NCI-H510A (cell line): ENCODE results near the gene NF1.
"Not testable (repeated sequence)": the region's sequence is repeated elsewhere in the genome, so short reads cannot be mapped to it uniquely, and the experiment has no call there.

ENCODE experiments used
- DNase-seq: peaks from one replicate; lab custom pipeline; 2025; lab: John Stamatoyannopoulos, UW

NF1 gene

DNA sequence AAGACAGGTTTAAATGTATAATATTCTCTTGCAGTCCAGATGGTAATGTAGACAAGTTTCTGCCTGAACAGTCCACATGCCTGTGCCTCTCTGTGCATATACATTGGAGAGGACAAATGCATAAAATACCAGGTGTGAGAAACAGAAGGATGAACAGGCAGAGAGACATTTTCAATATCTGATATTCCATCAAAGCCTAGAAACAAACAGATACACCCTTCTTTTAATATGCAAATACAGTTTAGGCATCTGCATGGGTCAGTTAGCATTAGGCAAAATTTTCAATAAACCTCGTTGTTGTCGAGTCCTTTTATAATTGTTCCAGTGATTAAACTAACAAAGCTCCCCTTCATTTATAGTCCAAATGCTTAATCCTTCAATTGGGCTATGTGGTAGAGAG is 201.4 kb downstream of the NF1 start:
- no peak for DNase-seq

DNA sequence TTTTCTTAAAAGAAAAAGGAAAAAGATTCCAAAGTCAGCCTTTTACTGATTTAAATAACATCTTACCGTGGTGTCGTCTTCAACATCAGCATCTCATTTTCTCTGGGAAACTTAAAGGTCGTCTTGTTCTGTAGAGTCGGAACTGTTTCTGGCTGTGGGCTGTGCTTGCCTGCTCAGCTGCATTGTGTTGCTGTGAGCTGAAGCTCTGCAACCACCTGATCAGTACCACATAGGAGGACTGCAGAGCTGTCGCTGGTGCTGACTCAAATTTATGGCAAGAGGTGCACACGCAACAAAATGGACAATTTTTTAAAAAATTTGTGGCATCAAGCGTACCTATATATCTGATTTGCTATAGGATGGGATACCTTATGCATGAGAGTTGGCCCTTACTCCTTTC is 202.3 kb downstream of the NF1 start, which contains the start of gene OMG:
OMG (minus strand) TSS at position 150 of the 400 bp plus-strand sequence. CDS start 908 bp downstream, outside the sequence.
- DNase-seq, result no peak

DNA sequence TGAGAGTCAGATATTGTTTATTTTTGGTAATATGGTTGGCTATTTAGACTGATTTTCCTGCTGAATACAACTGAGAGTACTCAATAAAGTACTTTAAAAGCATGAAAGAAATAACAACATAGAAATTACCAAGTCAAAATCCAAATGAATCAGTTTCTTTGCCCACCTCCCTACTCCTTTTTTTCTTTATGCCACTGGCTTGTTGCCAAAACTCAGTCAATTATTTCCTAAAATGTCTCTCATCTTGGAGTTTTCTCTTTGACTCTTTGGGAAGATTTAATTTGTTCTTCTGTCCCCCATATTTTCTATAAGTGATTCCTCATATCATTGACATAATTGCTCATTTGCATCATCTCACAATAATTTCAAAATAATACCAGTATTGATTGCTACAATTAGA is 204.8 kb downstream of the NF1 start:
- DNase-seq, result no peak

GRCh38 chr17:31307640-31308039 is 212.9 kb downstream of the NF1 start:
- DNase-seq, result no peak

GRCh38 chr17:31308372-31309334 is 213.9 kb downstream of the NF1 start:
- no peak for DNase-seq

DNA sequence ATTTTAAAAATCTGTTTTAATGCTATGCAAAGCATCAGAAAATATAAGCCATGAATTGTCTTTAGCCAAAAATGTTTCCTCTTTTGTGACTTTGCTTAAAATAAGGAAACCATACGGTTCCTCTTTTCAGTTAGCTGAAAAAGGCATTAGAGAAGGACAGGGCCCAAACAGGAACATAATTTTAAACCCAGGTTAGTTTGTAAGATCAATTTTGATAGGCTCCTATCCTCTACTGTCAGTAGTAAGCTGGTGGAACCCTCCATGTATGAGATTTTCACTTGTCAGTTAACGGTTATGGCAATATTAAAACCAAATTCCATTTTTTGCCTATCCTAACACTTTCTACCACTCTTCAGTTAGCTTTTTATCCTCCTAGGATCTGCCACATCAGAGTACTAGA is 214.8 kb downstream of the NF1 start:
- DNase-seq, result no peak

- no peak for DNase-seq
These were observed 215.5 kb downstream of the NF1 start for GRCh38 chr17:31310260-31310659.

DNA sequence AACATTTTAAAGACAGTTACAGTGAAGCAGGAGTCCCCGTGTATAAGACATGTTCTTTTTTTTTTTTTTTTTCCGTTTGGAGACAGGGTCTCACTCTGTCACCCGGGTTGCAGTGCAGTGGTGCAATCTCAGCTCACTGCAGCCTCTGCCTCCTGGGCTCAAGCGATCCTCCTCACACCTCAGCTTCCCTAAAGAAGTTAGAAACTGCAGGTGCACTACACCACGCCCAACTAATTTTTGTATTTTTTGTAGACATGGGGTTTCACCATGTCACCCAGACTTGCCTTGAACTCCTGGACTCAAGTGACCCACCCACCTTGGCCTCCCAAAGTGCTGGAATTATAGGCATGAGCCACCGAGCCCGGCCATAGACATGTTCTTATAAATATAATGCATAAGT is 216.1 kb downstream of the NF1 start:
- no peak for DNase-seq

- DNase-seq, result no peak
These were observed 216.7 kb downstream of the NF1 start for GRCh38 chr17:31311526-31311925.

DNA sequence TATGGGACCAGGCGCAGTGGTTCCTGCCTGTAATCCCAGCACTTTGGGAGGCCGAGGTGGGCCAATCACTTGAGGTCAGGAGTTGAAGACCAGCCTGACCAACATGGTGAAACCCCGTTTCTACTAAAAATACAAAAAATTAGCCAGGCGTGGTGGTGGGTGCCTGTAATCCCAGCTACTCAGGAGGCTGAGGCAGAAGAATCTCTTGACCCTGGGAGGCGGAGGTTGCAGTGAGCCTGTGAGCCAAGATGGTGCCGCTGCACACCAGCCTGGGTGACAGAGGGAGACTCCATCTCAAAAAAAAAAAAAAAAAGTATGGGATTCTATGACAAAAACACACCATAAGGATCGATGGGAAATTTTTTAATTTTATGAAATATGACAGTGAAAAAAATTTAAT is 217.4 kb downstream of the NF1 start:
- DNase-seq, result not testable (repeated sequence)

DNA sequence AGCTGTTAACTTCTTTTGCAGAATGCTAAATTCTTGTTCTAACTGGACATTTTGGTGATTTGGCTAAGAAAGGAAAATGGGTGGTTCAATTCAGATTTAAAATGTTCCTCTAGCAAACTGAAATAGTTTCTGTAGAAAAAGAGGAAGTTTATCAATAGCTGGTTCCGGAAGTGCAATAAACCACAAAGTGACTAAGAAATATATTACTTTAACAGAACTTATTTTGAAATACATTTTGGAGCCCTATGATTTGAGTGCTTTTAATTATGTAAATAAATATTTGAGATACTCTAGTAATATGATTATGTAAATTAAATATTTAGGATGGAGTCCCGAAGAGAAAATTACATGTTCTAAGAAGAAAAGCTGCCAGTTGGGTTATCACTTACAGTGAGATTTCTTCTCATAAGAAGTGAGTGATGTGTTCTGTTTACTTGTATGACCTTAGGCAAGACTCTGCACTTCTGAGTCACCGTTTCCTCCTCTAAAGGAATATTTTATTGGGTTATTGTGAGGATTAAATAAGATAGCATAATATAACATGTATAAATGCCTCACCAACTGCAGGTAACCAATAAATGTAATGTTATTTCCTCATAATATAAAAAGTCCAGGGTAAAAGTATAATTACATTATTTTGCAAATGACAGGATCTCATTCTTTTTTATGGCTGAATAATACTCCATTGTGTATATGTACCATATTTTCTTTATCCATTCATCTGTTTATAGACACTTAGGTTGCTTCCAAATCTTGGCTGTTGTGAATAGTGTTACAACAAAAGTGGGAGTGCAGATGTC is 219.4 kb downstream of the NF1 start, which contains the start of gene EVI2B:
EVI2B (minus strand) TSS at position 73 of the 800 bp plus-strand sequence. CDS start 8,445 bp downstream, outside the sequence.
- DNase-seq, result no peak

- no peak for DNase-seq
These were observed 220.0 kb downstream of the NF1 start for GRCh38 chr17:31314782-31315100.

GRCh38 chr17:31318298-31318801 is 223.6 kb downstream of the NF1 start:
- DNase-seq, result no peak

DNA sequence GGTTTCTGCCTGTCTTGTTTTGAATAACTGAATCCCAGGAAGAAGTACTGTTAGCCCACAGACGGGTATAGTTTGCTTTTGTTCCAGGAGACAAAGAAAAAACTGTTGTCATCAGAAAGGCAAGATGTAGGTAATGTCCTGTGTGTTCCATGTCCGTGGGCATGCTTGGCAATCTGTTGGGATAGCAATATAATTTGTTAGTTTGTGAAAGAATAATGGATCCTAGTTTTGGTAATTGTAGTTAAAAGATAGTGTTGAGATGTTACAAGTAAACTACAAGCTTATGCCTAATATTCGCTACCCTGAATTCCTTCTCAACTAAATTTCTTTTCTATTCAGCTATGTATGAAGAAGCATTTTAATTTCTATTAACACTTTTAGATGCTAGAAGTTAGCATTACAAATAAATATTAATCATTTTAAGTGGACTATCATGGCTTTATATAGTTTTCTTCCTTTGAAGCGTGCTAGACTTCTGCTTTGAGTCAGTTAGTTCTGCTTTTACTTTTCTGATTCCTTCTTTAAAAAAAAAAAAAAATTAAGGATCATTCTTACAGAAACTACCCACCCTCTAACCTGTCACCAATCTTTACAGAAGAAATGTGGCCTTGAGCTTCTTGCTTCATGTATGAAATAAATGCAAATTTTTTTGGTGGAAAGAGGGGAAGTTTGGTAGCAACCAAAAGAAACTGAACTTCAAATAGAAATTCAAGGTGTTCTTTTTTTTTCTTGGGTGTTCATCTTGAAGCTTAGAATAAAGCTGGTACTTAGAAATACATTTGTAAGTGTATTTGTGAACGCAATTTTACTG is 224.3 kb downstream of the NF1 start:
- DNase-seq, result no peak

- no peak for DNase-seq
These were observed 225.5 kb downstream of the NF1 start for GRCh38 chr17:31320241-31320640.

DNA sequence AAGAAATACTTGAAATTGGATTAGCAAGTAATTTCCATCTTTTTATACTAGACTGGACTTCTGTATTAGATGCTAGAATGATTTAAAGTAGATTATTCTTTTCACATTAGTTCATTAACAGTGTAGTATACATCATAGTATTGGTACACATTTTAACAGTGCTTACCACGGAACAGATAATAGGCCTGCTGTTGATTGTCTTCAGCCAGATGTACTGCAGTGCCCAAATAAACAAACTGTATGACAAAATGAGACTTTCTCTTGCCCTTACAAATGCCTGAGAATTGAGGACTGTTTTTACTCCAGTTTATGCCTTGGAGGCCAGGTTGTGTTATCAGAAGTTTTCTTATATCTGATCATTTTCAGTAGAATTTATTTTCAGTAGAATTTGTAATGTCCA is 226.0 kb downstream of the NF1 start:
- no peak for DNase-seq

DNA sequence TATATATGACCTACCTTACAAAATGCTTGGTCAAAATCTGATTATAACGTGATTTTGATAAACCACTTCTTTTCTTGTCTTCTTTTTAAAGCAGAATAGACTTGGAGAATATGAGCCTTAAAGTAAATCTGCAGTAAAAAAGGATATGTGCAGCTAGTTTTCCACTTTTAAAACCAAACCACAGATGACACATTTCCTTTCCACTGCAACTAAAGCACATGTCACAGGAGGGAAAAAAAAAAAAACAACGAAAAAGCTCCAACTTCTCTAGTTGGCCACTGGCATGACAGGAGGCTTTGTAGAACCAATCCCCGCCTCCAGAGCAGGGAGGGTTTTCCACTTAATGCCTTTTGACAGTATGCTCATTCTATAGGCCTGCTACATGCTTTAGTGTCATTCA is 226.7 kb downstream of the NF1 start, which contains the start of gene EVI2A:
EVI2A (minus strand) TSS at position 142 of the 400 bp plus-strand sequence. CDS start 2,609 bp downstream, outside the sequence.
- no peak for DNase-seq

GRCh38 chr17:31321966-31322365 is 227.2 kb downstream of the NF1 start:
- no peak for DNase-seq

DNA sequence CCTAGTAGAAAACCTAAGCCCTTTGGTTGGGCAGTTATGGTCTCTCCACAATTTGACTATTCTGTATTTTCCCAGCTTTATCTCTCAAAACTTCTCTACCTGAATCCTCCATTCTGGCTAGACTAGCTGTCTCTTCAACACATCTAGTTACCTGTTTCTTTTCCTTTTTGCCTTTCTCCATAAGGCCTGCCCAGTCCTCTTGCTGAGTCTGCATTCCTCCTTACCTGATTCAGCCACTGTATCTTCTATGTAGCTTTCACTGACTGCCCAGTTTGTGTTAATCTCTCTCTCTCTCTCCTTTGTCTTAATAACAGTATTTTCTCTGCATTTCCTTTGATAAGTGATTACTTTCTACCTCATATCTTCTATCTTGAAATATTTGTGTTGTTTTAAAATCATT is 228.8 kb downstream of the NF1 start:
- DNase-seq, result no peak

GRCh38 chr17:31327534-31328159 is 232.9 kb downstream of the NF1 start:
- no peak for DNase-seq

DNA sequence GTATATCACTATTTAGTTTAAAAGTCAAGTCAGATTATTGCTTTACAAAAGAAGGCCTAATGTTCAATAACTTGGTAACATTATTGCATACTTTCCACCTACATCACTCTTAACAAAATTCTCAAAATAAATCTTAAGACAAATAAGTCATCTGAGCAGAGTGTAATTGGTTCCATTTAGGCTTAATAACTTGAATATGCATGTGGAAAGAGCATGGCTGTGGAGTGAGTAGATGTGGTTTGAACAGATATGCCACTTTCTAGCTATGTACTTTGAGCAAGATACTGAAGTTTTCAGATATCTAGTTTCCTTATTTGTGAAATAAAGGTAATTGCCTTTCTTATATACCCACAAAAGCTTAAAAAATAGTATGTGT is 233.4 kb downstream of the NF1 start:
- no peak for DNase-seq
